Occipital lobe (tissue), 2 donors: ENCODE measurements around the gene CYTH3. TPM values are rescaled to one million over a fixed set of nuclear protein-coding genes. Genes with fewer than 3 reads are reported as not detected.
A peak's percentile ranks its signal among the peaks of the same experiment; 100 is the strongest.
"Not testable (repeated sequence)": the region's sequence is repeated elsewhere in the genome, so short reads cannot be mapped to it uniquely, and the experiment has no call there.

ENCODE experiments used
- DNase-seq: peaks from one replicate; lab custom pipeline; 2025; lab: John Stamatoyannopoulos, UW
- total RNA-seq: library from RNA; depleted of rRNA; stranded (reverse); fragments of >200 nt; gene quantifications from one replicate; pipeline ENCODE4 v1.2.3, GENCODE V29; 2014

CYTH3 gene
- total RNA-seq, 1 donor from 2014 or later: 35.6 TPM

GRCh38 chr7:6198689-6199595 lies 73.5 kb downstream of the CYTH3 start:
- DNase-seq: no peak

GRCh38 chr7:6197801-6198551 lies 74.4 kb downstream of the CYTH3 start:
- DNase-seq: no peak

- no peak for DNase-seq
Observed at GRCh38 chr7:6193709-6194108, 78.7 kb downstream of the CYTH3 start.

GRCh38 chr7:6190563-6190962 lies 81.9 kb downstream of the CYTH3 start:
- not testable (repeated sequence) for DNase-seq

- no peak for DNase-seq
Observed at GRCh38 chr7:6188389-6188788, 84.0 kb downstream of the CYTH3 start.

GRCh38 chr7:6186577-6186976 lies 85.8 kb downstream of the CYTH3 start:
- DNase-seq: no peak

- no peak for DNase-seq
Observed at GRCh38 chr7:6182993-6183392, 89.4 kb downstream of the CYTH3 start.

GRCh38 chr7:6181136-6181535 lies 91.3 kb downstream of the CYTH3 start:
- DNase-seq: no peak

GRCh38 chr7:6180344-6180725 lies 92.1 kb downstream of the CYTH3 start:
- DNase-seq: no peak

GRCh38 chr7:6179620-6180343 lies 92.6 kb downstream of the CYTH3 start:
- DNase-seq: no peak

GRCh38 chr7:6178298-6179029 lies 94.0 kb downstream of the CYTH3 start:
- DNase-seq: no peak

- no peak for DNase-seq
Observed at GRCh38 chr7:6175645-6176044, 96.8 kb downstream of the CYTH3 start.

- DNase-seq: no peak
Observed at GRCh38 chr7:6172910-6173295, 99.5 kb downstream of the CYTH3 start.

- DNase-seq: no peak
Observed at GRCh38 chr7:6172224-6172909, 100.1 kb downstream of the CYTH3 start.

- no peak for DNase-seq
Observed at GRCh38 chr7:6171532-6172223, 100.7 kb downstream of the CYTH3 start.

GRCh38 chr7:6170571-6171531 lies 101.6 kb downstream of the CYTH3 start:
- no peak for DNase-seq

GRCh38 chr7:6169805-6170520 lies 102.5 kb downstream of the CYTH3 start:
- peak; percentile 41 for DNase-seq

GRCh38 chr7:6168477-6168868 lies 104.0 kb downstream of the CYTH3 start:
- no peak for DNase-seq
